HEK293T (cell line): Measurements from ENCODE around the gene SUN5.

Source experiments
- CTCF ChIA-PET: fragments of 350-600 bp; formaldehyde crosslinking; extraction: SDS; loops from one replicate; lab custom pipeline; 2021; ENCODE audit warnings: antibody characterized with exemption, inconsistent platforms; lab: Yijun Ruan, JAX
- POLR2A ChIA-PET: fragments of 350-600 bp; formaldehyde crosslinking; extraction: SDS; loops from one replicate; lab custom pipeline; 2020; ENCODE audit warnings: antibody characterized with exemption, inconsistent platforms; lab: Yijun Ruan, JAX
- DNase-seq: peaks from one replicate; pipeline ENCODE4 v3.0.0; 2012; ENCODE audit warnings: mixed read lengths; ENCODE audit errors: extremely low spot score
- ARNT ChIP-seq: fragments of 450-650 bp; IDR thresholded peaks from 2 replicates; pipeline ENCODE4 v1.6.1; 2017; ENCODE audit warnings: mild to moderate bottlenecking
- BHLHE40 ChIP-seq: fragments of 450-650 bp; IDR thresholded peaks from 2 replicates; pipeline ENCODE4 v1.6.1; 2016; ENCODE audit warnings: mild to moderate bottlenecking, moderate library complexity, borderline replicate concordance
- CTBP1 ChIP-seq: fragments of 450-650 bp; IDR thresholded peaks from 2 replicates; pipeline ENCODE4 v1.6.1; 2016; ENCODE audit warnings: borderline replicate concordance
- ELF4 ChIP-seq: fragments of 450-650 bp; IDR thresholded peaks from 2 replicates; pipeline ENCODE4 v1.6.1; 2017; ENCODE audit warnings: antibody characterized with exemption
- FOXA1 ChIP-seq: fragments of 450-650 bp; IDR thresholded peaks from 2 replicates; pipeline ENCODE4 v1.6.1; 2016; ENCODE audit warnings: mild to moderate bottlenecking
- FOXK2 ChIP-seq: fragments of 450-650 bp; IDR thresholded peaks from 2 replicates; pipeline ENCODE4 v1.6.1; 2016; ENCODE audit warnings: mild to moderate bottlenecking
- FOXM1 ChIP-seq: fragments of 450-650 bp; IDR thresholded peaks from 2 replicates; pipeline ENCODE4 v1.6.1; 2017; ENCODE audit warnings: mild to moderate bottlenecking, borderline replicate concordance
- HDGF ChIP-seq: fragments of 450-650 bp; IDR thresholded peaks from 2 replicates; pipeline ENCODE4 v1.6.1; 2017; ENCODE audit warnings: antibody characterized with exemption, borderline replicate concordance
- L3MBTL2 ChIP-seq: fragments of 450-650 bp; conservative IDR thresholded peaks from 2 replicates; pipeline ENCODE4 v1.6.1; 2016; ENCODE audit warnings: mild to moderate bottlenecking
- LEF1 ChIP-seq: fragments of 450-650 bp; IDR thresholded peaks from 2 replicates; pipeline ENCODE4 v1.6.1; 2017; ENCODE audit warnings: mild to moderate bottlenecking, borderline replicate concordance
- NFRKB ChIP-seq: fragments of 450-650 bp; IDR thresholded peaks from 2 replicates; pipeline ENCODE4 v1.6.1; 2016; ENCODE audit warnings: mild to moderate bottlenecking, moderate library complexity
- PKNOX1 ChIP-seq: fragments of 450-650 bp; IDR thresholded peaks from 2 replicates; pipeline ENCODE4 v1.6.1; 2016
- SP1 ChIP-seq: fragments of 450-650 bp; IDR thresholded peaks from 2 replicates; pipeline ENCODE4 v1.6.1; 2017
- SUZ12 ChIP-seq: fragments of 450-650 bp; IDR thresholded peaks from 2 replicates; pipeline ENCODE4 v1.6.1; 2016; ENCODE audit warnings: mild to moderate bottlenecking
- TARDBP ChIP-seq: fragments of 450-650 bp; IDR thresholded peaks from 2 replicates; pipeline ENCODE4 v1.6.1; 2016
- ZNF384 ChIP-seq: fragments of 450-650 bp; IDR thresholded peaks from 2 replicates; pipeline ENCODE4 v1.6.1; 2016

SUN5 gene

GRCh38 chr20:33000802-33001466 lies 3.3 kb downstream of the SUN5 start:
- no peak for DNase-seq
- TF ChIP-seq PKNOX1 = no peak
- TF ChIP-seq LEF1 = no peak
- TF ChIP-seq ELF4 = no peak
- no peak for TF ChIP-seq TARDBP
- no peak for TF ChIP-seq CTBP1
- POLR2A ChIA-PET = no interaction called here
- CTCF ChIA-PET = no interaction called here

DNA sequence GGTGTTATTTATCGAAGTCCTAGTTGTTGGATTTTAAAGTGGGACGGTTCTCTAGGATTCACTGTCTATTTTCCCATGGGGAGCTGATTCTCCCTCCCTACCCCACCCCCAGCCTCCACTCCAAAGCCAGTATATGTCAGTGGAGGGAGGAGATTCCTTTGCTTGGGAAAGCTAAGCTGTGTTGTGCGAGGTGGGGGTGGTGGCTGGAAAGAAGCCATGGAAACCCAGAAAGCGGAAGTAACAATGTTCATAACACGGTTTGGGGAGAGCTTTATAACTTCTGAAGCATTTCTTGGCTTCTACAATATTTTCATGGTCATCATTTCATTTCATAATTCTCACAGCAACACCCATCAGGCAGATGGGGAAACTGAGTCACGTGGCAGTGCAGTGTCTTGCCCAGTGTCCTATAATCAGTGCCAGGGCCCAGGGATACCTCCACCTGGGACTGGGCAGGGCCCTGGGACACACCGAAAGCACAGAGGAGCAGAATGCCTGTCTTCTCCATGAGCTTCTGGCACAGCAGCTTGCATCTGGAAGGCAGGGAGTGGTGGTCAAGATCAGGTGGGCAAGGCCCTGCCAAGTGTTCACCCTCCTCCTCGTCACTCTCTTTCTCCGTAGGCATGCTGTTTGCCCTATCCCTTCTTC lies 4.5 kb downstream of the SUN5 start:
- ChIA-PET POLR2A (no interaction called here), CTCF (no interaction called here)
- no peak for DNase-seq
- TF ChIP-seq L3MBTL2 (no peak), LEF1 (no peak), PKNOX1 (no peak), ELF4 (no peak), CTBP1 (no peak), SP1 (no peak), FOXM1 (no peak), NFRKB (no peak), FOXA1 (no peak), TARDBP (no peak), ARNT (no peak), BHLHE40 (no peak)

DNA sequence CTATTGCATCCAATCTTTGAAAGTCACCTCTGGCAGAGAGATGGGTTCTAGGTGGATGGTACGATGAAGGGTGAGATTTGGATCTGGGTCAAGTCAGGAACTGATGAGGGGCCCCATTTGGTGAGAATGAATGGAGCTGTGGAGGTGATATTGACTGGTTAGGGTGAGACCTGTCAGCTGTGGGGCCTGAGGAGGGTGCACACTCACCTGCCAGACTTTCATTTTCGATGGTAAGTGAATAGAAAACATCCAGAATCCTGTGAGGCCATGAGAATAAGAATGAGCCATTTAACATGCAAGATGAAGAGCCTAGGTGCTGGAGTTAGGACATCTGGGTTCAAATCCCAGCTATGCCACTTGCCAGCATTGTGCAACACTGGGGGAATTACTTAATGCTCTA lies 6.8 kb downstream of the SUN5 start:
- ChIA-PET POLR2A (no interaction called here), CTCF (interaction anchor here (0.8 kb wide), 1 partner anchor 84 kb away, joined by 3 read pairs; no protein-coding TSS in a partner anchor)
- no peak for DNase-seq
- TF ChIP-seq FOXK2 (no peak), HDGF (no peak)

GRCh38 chr20:32995802-32996201 lies 8.4 kb downstream of the SUN5 start:
- POLR2A ChIA-PET = interaction anchor here (0.6 kb wide), 1 partner anchor 10 kb away, joined by 3 read pairs; no protein-coding TSS in a partner anchor
- CTCF ChIA-PET = no interaction called here
- TF ChIP-seq TARDBP (no peak), PKNOX1 (no peak), ARNT (no peak), FOXK2 (no peak), CTBP1 (no peak), FOXA1 (no peak), L3MBTL2 (no peak), ZNF384 (no peak), NFRKB (no peak), ELF4 (no peak), BHLHE40 (no peak), SUZ12 (no peak), FOXM1 (no peak), HDGF (no peak), LEF1 (no peak), SP1 (no peak)
- DNase-seq = no peak

GRCh38 chr20:32993496-32994050 lies 10.7 kb downstream of the SUN5 start:
- POLR2A ChIA-PET = no interaction called here
- DNase-seq = no peak
- TF ChIP-seq ELF4 (no peak), TARDBP (no peak), FOXK2 (no peak), HDGF (no peak), FOXM1 (no peak), LEF1 (no peak), SUZ12 (no peak), SP1 (no peak), L3MBTL2 (no peak), FOXA1 (no peak), ZNF384 (no peak)
- CTCF ChIA-PET = interaction anchor here (0.6 kb wide), 1 partner anchor 72 kb away, joined by 5 read pairs; no protein-coding TSS in a partner anchor
